ENCODE data around the gene BATF3. TPM values are rescaled to one million over a fixed set of nuclear protein-coding genes. Genes with fewer than 3 reads are reported as not detected.

The BATF3 gene
- total RNA-seq, 2 experiments from 2014 or later: 2.1 to 3.1 TPM

- no peaks in the 10 kb centered on the region for H3K79me2 ChIP-seq (ENCODE audit: insufficient read depth, low read depth, low read length)
- no TSS peak for BruUV-seq (replicated peaks)
- H2AFZ ChIP-seq (ENCODE audit: low read length): no peak overlapping the region
- intact Hi-C loops (cut with micrococcal nuclease; ENCODE audit: unreplicated experiment): no loop called here
- no peaks in the 10 kb centered on the region for H4K20me1 ChIP-seq (ENCODE audit: insufficient read depth, low read length)
- H3K4me2 ChIP-seq (ENCODE audit: low read length): no peak overlapping the region
- DNase-seq (ENCODE audit: low spot score): no peak
- no peaks in the 10 kb centered on the region for H3K36me3 ChIP-seq (ENCODE audit: insufficient read depth, low read length)
- CTCF ChIA-PET (ENCODE audit: unreplicated experiment): no interaction called here
- TF ChIP-seq EZH2phosphoT487 (IDR thresholded peaks at IDR 0.05; ENCODE audit: borderline replicate concordance, low read depth, low read length) (no peak), CTCF (conservative IDR thresholded peaks at IDR 0.05; ENCODE audit: low read length) (no peak)
- no peak overlapping the region for H3K4me3 ChIP-seq (ENCODE audit: low read depth, low read length, poor library complexity, severe bottlenecking)
- POLR2A ChIA-PET: no interaction called here
- H3K9me2 ChIP-seq (ENCODE audit: insufficient read depth, low read length): no peaks in the 10 kb centered on the region
- no peak overlapping the region for H3K27ac ChIP-seq (ENCODE audit: low read depth, low read length, poor library complexity, severe bottlenecking)
- H3K4me1 ChIP-seq (ENCODE audit: insufficient read depth, low read length, poor library complexity, severe bottlenecking): peaks cover 15% of the 10 kb centered on the region
- no peaks in the 10 kb centered on the region for H3K9me3 ChIP-seq (ENCODE audit: low read length)
These were observed 48.1 kb downstream of the BATF3 start for GRCh38 chr1:212651521-212651920.

- CTCF ChIA-PET (ENCODE audit: unreplicated experiment): no interaction called here
- no peaks in the 10 kb centered on the region for H3K9me2 ChIP-seq (ENCODE audit: insufficient read depth, low read length)
- H3K9me3 ChIP-seq (ENCODE audit: low read length): no peaks in the 10 kb centered on the region
- no peak overlapping the region for H3K4me3 ChIP-seq (ENCODE audit: low read depth, low read length, poor library complexity, severe bottlenecking)
- H4K20me1 ChIP-seq (ENCODE audit: insufficient read depth, low read length): no peaks in the 10 kb centered on the region
- no peak overlapping the region for H3K27ac ChIP-seq (ENCODE audit: low read depth, low read length, poor library complexity, severe bottlenecking)
- intact Hi-C loops (cut with micrococcal nuclease; ENCODE audit: unreplicated experiment): no loop called here
- no peaks in the 10 kb centered on the region for H3K36me3 ChIP-seq (ENCODE audit: insufficient read depth, low read length)
- H3K79me2 ChIP-seq (ENCODE audit: insufficient read depth, low read depth, low read length): no peaks in the 10 kb centered on the region
- no TSS peak for BruUV-seq (replicated peaks)
- H3K4me1 ChIP-seq (ENCODE audit: insufficient read depth, low read length, poor library complexity, severe bottlenecking): peaks cover 15% of the 10 kb centered on the region
- H2AFZ ChIP-seq (ENCODE audit: low read length): no peak overlapping the region
- no peak overlapping the region for H3K4me2 ChIP-seq (ENCODE audit: low read length)
- DNase-seq (ENCODE audit: low spot score): no peak
- POLR2A ChIA-PET: interaction anchor here (0.7 kb wide), 1 partner anchor 53 kb away, joined by 3 read pairs; no protein-coding TSS in a partner anchor
- TF ChIP-seq EZH2phosphoT487 (IDR thresholded peaks at IDR 0.05; ENCODE audit: borderline replicate concordance, low read depth, low read length) (no peak), CTCF (conservative IDR thresholded peaks at IDR 0.05; ENCODE audit: low read length) (no peak)
These were observed 49.4 kb downstream of the BATF3 start for GRCh38 chr1:212650228-212650627.

- intact Hi-C loops (cut with micrococcal nuclease; ENCODE audit: unreplicated experiment): no loop called here
- Histone ChIP-seq H3K27ac (ENCODE audit: low read depth, low read length, poor library complexity, severe bottlenecking) (no peak overlapping the region), H3K4me2 (ENCODE audit: low read length) (no peak overlapping the region), H3K4me1 (ENCODE audit: insufficient read depth, low read length, poor library complexity, severe bottlenecking) (peaks cover 15% of the 10 kb centered on the region), H4K20me1 (ENCODE audit: insufficient read depth, low read length) (no peaks in the 10 kb centered on the region), H2AFZ (ENCODE audit: low read length) (no peak overlapping the region), H3K4me3 (ENCODE audit: low read depth, low read length, poor library complexity, severe bottlenecking) (no peak overlapping the region), H3K79me2 (ENCODE audit: insufficient read depth, low read depth, low read length) (no peaks in the 10 kb centered on the region), H3K9me2 (ENCODE audit: insufficient read depth, low read length) (no peaks in the 10 kb centered on the region), H3K9me3 (ENCODE audit: low read length) (no peaks in the 10 kb centered on the region), H3K36me3 (ENCODE audit: insufficient read depth, low read length) (no peaks in the 10 kb centered on the region)
- DNase-seq (ENCODE audit: low spot score): no peak
- no TSS peak for BruUV-seq (replicated peaks)
- ChIA-PET CTCF (ENCODE audit: unreplicated experiment) (no interaction called here), POLR2A (interaction anchor here (0.6 kb wide), 1 partner anchor 118 kb away, joined by 4 read pairs; no protein-coding TSS in a partner anchor)
- TF ChIP-seq EZH2phosphoT487 (IDR thresholded peaks at IDR 0.05; ENCODE audit: borderline replicate concordance, low read depth, low read length): no peak
- no peak for TF ChIP-seq CTCF (conservative IDR thresholded peaks at IDR 0.05; ENCODE audit: low read length)
These were observed 50.6 kb downstream of the BATF3 start for GRCh38 chr1:212649020-212649419.

Data from OCI-LY7 (cell line).